Small intestine (tissue), 7 donors: Measurements from ENCODE around the gene PKP1. TPM values are rescaled to one million over a fixed set of nuclear protein-coding genes. Genes with fewer than 3 reads are reported as not detected.

ENCODE experiments used
- DNase-seq, 2 donors: peaks; one replicate each; pipeline versions ENCODE4 v3.0.0 to v3.0.0-alpha.2; 2013
- FAIRE-seq: peaks from 2 replicates; lab custom pipeline; 2012; peaks lifted over from hg19 to GRCh38; lab: Jason Lieb, UNC
- H3K27ac ChIP-seq, 3 donors: one replicate each; pipeline ENCODE4 v1.5.1; 2013; ENCODE audit warnings: low read length in 2 of 3, mild to moderate bottlenecking in 2 of 3, control low read depth in 1 of 3, inconsistent platforms in 1 of 3, low read depth in 1 of 3, moderate library complexity in 1 of 3
- H3K27me3 ChIP-seq, 3 donors: one replicate each; pipeline ENCODE4 v1.6.1; 2013; ENCODE audit warnings: low read length in 3 of 3, inconsistent platforms in 1 of 3; ENCODE audit not compliant: control insufficient read depth in 3 of 3, insufficient read depth in 3 of 3
- H3K36me3 ChIP-seq, 3 donors: one replicate each; pipeline ENCODE4 v1.6.1; 2013; ENCODE audit warnings: low read length in 3 of 3, inconsistent platforms in 1 of 3, low read depth in 1 of 3, mild to moderate bottlenecking in 1 of 3, moderate library complexity in 1 of 3; ENCODE audit not compliant: control insufficient read depth in 3 of 3, insufficient read depth in 2 of 3
- H3K4me1 ChIP-seq, 3 donors: one replicate each; pipeline ENCODE4 v1.6.1; 2013; ENCODE audit warnings: low read length in 2 of 3, inconsistent platforms in 1 of 3, low read depth in 1 of 3, mild to moderate bottlenecking in 1 of 3, moderate library complexity in 1 of 3; ENCODE audit not compliant: control insufficient read depth in 3 of 3, insufficient read depth in 2 of 3
- H3K4me3 ChIP-seq, 3 donors: one replicate each; pipeline ENCODE4 v1.5.1; 2013; ENCODE audit warnings: low read length in 3 of 3, control low read depth in 1 of 3, inconsistent platforms in 1 of 3, low read depth in 1 of 3, mild to moderate bottlenecking in 1 of 3, moderate library complexity in 1 of 3
- H3K9me3 ChIP-seq, 2 donors: one replicate each; pipeline ENCODE4 v1.6.1; 2013; ENCODE audit warnings: low read depth in 1 of 2, low read length in 1 of 2; ENCODE audit not compliant: control insufficient read depth in 2 of 2, insufficient read depth in 1 of 2
- WGBS, 3 donors: extraction: QIAGEN DNeasy Blood & Tissue Kit; methylation state at CpG; one replicate each; pipeline ENCODE4 v1.1.7; 2013; 5-methylcytosine and 5-hydroxymethylcytosine counted together
- polyA plus RNA-seq, 4 donors: library from polyadenylated mRNA; stranded (reverse) in 3 of 4; unstranded in 1 of 4; fragments of 200-250 nt in 3 of 4; fragments of 120-200 nt in 1 of 4; gene quantifications; one replicate each; pipeline versions ENCODE4 v1.2.1 to v1.2.3, GENCODE V29; 2013
- donor health status: healthy with polysubstance abuse.
- donor health status: control.
- donor health status: control.
- donor health status: Bipolar disorder and iron deficiency.
- donor health status: healthy.

The PKP1 gene
- polyA plus RNA-seq, 4 donors, result 0.24 to 0.69 (median 0.36) TPM

- no peak for FAIRE-seq
- H3K9me3 ChIP-seq, result peaks cover 0 to 2% of the 10 kb centered on the region in 2 donors
- H3K36me3 ChIP-seq, result no peaks in the 10 kb centered on the region
- 18 to 44% (median 31%) methylated on average over 8 of the region's 8 CpGs for WGBS, 3 donors
- no peak overlapping the region for H3K4me3 ChIP-seq
- DNase-seq, result peak in 1 of 2 donors; percentile 73
- H3K4me1 ChIP-seq, result peaks cover 0 to 5% (median 0%) of the 10 kb centered on the region in 3 donors
- H3K27me3 ChIP-seq, result peaks cover 0 to 19% (median 0%) of the 10 kb centered on the region in 3 donors
- H3K27ac ChIP-seq, result no peak overlapping the region
Measured at GRCh38 chr1:201291916-201292315, 8.6 kb downstream of the PKP1 start.

DNA sequence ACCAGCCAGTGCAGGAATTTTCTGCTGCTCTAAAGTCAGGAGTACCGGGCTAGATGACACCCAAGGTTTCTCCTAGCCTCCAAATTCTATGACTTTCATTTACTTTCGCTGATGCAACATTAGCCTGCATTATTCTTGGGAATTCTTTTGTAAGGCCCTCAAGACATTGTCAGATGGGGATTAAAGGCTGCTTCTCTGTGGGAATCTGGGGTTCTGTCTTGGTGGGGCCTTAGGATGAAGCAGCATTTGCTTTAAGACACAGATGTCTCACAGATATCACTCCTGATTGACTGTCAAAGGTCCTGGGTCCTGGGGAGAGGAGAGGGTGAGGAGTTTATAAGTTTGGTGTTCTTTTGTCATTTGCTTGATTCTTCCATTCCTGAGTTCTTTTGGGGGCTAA is 11.6 kb downstream of the PKP1 start:
- peaks cover 2 to 20% (median 2%) of the 10 kb centered on the region in 3 donors for H3K4me1 ChIP-seq
- no peak overlapping the region for H3K4me3 ChIP-seq
- no peaks in the 10 kb centered on the region for H3K36me3 ChIP-seq
- H3K9me3 ChIP-seq, result peaks cover 0 to 2% of the 10 kb centered on the region in 2 donors
- peaks cover 0 to 9% (median 0%) of the 10 kb centered on the region in 3 donors for H3K27me3 ChIP-seq
- DNase-seq, result no peak
- no peak for FAIRE-seq
- WGBS, 3 donors, result 82 to 86% (median 83%) methylated on average over 2 of the region's 2 CpGs
- H3K27ac ChIP-seq, result no peak overlapping the region

- Histone ChIP-seq H3K27me3 (peaks cover 0 to 9% (median 0%) of the 10 kb centered on the region in 3 donors), H3K9me3 (peaks cover 0 to 2% of the 10 kb centered on the region in 2 donors), H3K36me3 (no peaks in the 10 kb centered on the region), H3K4me3 (no peak overlapping the region), H3K27ac (no peak overlapping the region), H3K4me1 (peaks cover 4 to 24% (median 4%) of the 10 kb centered on the region in 3 donors)
- WGBS, 3 donors, result 84 to 89% (median 84%) methylated on average over 4 of the region's 4 CpGs
- FAIRE-seq (no peak), DNase-seq (no peak)
Measured at GRCh38 chr1:201295346-201295745, 12.0 kb downstream of the PKP1 start.

DNA sequence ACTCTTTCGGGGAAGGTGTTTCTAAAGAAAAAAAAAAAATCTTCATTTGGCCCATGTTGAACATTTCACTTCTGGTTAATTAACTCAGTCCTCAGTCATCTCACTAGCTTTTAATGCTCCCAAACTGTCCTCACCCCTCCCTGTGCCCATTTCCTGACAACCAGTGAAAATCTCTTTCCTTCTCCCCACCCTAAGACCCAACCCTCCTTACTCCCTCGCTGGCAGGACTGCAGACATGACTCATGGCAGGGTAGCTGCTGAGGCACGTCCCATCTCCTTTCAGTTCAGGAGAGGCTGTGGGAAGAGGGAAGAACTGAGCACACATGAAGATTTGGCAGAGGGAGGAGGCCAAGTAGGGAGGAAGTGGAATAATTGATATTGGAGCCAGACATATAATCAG is 12.6 kb downstream of the PKP1 start:
- DNase-seq, result peak in 1 of 2 donors; percentile 48
- Histone ChIP-seq H3K36me3 (no peaks in the 10 kb centered on the region), H3K4me1 (peaks cover 4 to 30% (median 7%) of the 10 kb centered on the region in 3 donors), H3K9me3 (peaks cover 0 to 2% of the 10 kb centered on the region in 2 donors), H3K4me3 (no peak overlapping the region), H3K27me3 (peaks cover 0 to 9% (median 0%) of the 10 kb centered on the region in 3 donors), H3K27ac (peak overlapping the region in 1 of 3 donors; percentile 18)
- 35 to 48% (median 46%) methylated on average over 3 of the region's 3 CpGs for WGBS, 3 donors
- FAIRE-seq, result no peak

DNA sequence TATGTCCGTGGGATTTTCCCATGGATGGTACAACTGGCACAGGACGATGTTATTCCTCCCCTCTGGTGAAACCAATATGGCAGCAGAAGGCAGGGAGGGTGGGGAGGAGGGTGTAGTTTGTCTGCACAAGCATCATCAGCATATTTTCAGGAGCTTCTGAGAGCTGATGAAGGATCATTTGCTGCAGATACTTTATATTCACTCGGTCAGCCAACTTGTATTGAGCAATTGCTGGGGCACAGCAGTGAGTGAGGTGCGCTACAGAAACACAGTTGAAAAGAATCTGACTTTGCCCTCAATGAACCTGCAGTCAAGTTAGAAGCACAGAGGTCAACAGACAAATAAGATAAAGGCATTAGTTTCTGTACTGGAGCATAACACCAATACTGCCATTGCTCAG is 13.0 kb downstream of the PKP1 start:
- no peaks in the 10 kb centered on the region for H3K36me3 ChIP-seq
- whole genome bisulfite sequencing, 3 donors, result 58 to 77% (median 74%) methylated on average over 4 of the region's 4 CpGs
- H3K27ac ChIP-seq, result peak overlapping the region in 1 of 3 donors; percentile 64
- peaks cover 0 to 9% (median 0%) of the 10 kb centered on the region in 3 donors for H3K27me3 ChIP-seq
- H3K9me3 ChIP-seq, result peaks cover 0 to 2% of the 10 kb centered on the region in 2 donors
- no peak overlapping the region for H3K4me3 ChIP-seq
- DNase-seq, result peak; percentile 43 to 83
- H3K4me1 ChIP-seq, result peaks cover 4 to 34% (median 7%) of the 10 kb centered on the region in 3 donors
- FAIRE-seq, result no peak

- Histone ChIP-seq H3K4me1 (peaks cover 4 to 50% (median 7%) of the 10 kb centered on the region in 3 donors), H3K27ac (peak overlapping the region; percentile 2 to 79 (median 44)), H3K9me3 (peaks cover 0 to 2% of the 10 kb centered on the region in 2 donors), H3K4me3 (no peak overlapping the region), H3K27me3 (peaks cover 0 to 6% (median 0%) of the 10 kb centered on the region in 3 donors), H3K36me3 (no peaks in the 10 kb centered on the region)
- DNase-seq (peak; percentile 78 to 95), FAIRE-seq (no peak)
- WGBS, 3 donors, result 49 to 69% (median 59%) methylated on average over 7 of the region's 7 CpGs
Measured at GRCh38 chr1:201298396-201299381, 15.4 kb downstream of the PKP1 start.

GRCh38 chr1:201299968-201300367 is 16.7 kb downstream of the PKP1 start:
- WGBS, 3 donors, result 23 to 69% (median 42%) methylated on average over 6 of the region's 6 CpGs
- H3K36me3 ChIP-seq, result no peaks in the 10 kb centered on the region
- H3K4me1 ChIP-seq, result peaks cover 4 to 54% (median 7%) of the 10 kb centered on the region in 3 donors
- FAIRE-seq (no peak), DNase-seq (peak; percentile 31 to 93)
- H3K9me3 ChIP-seq, result peaks cover 0 to 2% of the 10 kb centered on the region in 2 donors
- peak overlapping the region; percentile 31 to 79 (median 67) for H3K27ac ChIP-seq
- H3K27me3 ChIP-seq, result peaks cover 0 to 3% (median 0%) of the 10 kb centered on the region in 3 donors
- H3K4me3 ChIP-seq, result no peak overlapping the region

- no peak for FAIRE-seq
- H3K4me3 ChIP-seq, result no peak overlapping the region
- no peaks in the 10 kb centered on the region for H3K36me3 ChIP-seq
- no peaks in the 10 kb centered on the region for H3K27me3 ChIP-seq
- 31 to 60% (median 43%) methylated on average over 4 of the region's 4 CpGs for WGBS, 3 donors
- H3K27ac ChIP-seq, result peak overlapping the region in 2 of 3 donors; percentile 67 to 79
- peaks cover 4 to 54% (median 7%) of the 10 kb centered on the region in 3 donors for H3K4me1 ChIP-seq
- H3K9me3 ChIP-seq, result peaks cover 0 to 2% of the 10 kb centered on the region in 2 donors
- DNase-seq, result peak; percentile 30 to 56
Measured at GRCh38 chr1:201300641-201301040, 17.3 kb downstream of the PKP1 start.
